IPS DF 19.7 (cell line): ENCODE results near the gene NMUR1.

Experiments
- DNase-seq: peaks from one replicate; pipeline ENCODE4 v3.0.0-alpha.2; 2013; ENCODE audit warnings: low read depth, low spot score

NMUR1 gene

DNA sequence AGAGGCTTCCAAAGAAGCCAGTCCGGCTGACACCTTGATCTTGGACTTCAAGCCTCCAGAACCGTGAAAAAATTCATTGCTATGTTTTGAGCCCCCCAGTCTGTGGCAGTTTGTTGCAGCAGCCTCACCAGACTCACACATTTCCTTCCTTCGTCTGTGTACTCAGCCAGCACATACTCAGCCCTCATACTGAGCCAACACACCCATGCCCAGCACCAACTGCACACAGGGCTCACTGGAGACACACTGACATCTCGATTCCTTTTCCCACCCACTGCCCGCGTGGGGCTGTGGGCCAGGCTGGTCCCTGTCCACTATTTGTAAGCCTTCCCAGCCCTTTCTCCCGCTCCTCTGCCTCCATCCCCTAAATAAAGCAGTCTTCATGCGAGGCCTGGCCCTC is 24.1 kb upstream of the NMUR1 start:
- no peak for DNase-seq

DNA sequence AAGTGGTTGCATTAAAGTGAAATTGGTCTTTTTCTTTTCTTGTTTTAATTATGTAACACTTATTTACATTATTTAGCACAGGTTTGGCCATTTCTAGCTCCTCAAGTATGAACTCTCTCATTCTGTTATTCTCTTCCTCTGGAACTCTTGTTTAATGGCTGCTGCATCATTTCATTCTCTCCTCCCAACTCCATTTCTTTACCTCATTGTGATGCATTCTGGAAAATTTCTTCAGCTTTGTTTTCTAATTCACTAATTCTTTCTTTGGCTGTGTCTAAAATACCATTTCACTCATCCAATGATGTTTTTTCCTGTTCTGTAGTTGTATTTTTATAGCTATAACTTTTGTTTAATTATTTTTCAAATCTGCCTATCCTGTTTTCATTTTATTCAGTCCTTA is 22.5 kb upstream of the NMUR1 start:
- no peak for DNase-seq

DNA sequence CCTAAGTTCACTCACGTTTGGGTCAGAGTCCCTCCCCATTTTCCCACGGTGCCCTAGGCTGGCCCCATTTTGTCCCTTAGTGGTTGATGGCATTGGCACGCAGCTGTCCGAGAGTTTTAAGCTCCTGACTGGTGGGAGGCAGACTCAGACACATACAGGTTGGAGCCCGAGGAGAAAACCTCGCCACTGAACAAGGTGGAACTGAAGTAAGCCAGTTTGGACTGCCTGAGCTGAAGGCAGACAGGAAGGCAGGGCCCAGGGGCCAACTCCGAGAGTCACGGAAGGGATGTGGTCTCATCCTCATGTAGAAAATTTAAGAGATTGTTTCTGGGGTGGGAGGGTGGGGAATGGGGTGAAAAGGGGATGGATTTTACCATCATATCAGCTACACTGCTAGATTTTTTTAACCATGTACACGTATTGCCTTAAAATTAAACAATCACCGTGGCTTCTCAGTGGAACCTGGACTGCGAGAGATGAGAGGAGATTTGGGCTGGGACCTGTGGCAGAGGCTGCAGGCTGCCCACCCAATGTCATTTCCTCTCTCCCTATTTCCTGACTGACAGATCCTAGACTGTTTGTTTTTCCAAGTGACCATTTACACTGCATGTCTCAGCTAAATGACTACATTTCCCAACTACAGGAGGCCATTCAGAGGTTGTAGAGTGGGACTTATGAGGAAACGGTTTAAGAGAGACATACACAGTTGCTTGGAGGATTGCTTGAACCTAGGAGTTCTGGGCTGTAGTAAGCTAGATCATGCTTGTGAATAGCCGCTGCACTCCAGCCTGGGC is 19.4 kb upstream of the NMUR1 start:
- DNase-seq = no peak

DNA sequence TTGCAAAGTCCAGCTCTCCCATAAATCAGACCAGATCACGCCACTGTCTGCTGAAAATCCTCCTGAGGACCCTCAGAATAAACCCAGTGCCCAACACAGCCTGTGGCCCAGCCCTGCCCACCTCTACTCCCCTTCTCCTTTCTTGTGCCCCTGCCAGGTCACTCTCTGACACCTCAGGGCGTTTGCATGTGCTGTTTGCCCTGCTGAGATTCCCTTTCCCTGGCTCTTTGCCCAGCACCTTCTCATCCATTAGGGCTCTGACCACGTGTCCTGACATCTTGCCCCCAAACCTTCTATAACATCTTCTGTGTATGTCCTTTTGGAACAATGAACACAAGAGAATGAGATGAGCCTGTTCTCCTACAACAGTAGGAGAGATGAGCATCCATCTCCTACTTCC is 18.5 kb upstream of the NMUR1 start:
- DNase-seq = no peak

DNA sequence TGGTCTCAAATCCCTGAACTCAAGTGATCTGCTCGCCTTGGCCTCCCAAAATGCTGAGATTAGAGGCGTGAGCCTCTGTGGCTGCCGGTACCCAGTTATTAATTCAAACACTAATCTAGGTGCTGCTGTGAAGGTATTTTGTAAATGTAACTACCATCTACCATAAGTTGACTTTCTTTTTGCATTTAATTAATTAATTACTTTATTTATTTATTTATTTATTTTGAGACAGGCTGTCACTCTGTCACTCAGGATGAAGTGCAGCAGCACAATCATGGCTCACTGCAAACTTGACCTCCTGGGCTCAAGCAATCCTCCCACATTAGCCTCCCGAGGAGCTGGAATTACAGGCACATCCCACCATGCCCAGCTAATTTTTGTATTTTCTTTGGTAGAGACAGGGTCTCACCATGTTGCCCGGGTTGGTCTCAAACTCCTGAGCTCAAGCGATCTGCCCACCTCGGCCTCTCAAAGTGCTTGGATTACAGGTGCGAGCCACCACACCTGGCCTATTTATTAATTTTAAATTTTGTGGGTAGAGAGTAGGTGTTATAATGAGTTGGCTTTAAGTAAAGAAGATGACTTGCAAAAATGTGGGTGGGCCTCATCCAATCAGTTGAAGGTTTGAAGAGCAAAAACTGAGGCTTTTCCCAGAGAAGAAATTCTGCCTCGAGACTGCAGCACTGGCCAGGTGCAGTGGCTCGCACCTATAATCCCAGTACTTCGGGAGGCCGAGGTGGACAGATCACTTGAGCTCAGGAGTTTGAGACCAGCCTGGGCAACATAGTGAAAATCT is 17.3 kb upstream of the NMUR1 start:
- DNase-seq = no peak

DNA sequence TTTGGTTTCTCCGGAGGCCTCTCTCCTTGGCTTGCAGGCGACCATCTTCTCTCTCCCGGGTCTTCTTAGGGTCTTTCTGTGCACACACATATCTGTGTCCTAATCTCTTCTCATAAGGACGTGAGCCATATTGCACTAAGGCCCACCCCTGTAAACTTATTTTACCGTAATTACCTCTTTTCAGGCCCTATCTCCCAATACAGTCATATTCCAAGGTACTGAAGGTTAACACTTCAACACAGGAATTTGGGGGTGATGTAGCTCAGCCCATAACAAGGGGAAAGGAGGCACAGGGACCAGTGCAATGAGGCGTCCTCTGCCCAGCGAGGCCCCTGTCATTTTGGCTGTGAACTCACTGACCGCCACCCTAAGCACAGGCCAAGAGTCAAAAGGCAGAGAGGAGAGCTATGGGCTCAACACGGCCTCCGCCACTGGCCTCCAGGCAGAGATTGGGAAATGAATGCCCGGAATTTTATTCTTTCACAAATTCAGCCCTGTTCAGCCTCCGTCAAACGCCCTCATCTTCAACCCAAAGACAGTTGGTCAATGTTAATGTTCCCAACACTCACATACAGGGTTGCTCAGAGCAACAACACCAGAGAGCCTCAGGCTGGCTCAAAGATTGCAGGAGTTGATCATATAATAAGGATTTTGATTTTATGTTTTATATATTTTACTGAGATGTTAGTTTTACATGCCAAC is 15.9 kb upstream of the NMUR1 start:
- no peak for DNase-seq

DNA sequence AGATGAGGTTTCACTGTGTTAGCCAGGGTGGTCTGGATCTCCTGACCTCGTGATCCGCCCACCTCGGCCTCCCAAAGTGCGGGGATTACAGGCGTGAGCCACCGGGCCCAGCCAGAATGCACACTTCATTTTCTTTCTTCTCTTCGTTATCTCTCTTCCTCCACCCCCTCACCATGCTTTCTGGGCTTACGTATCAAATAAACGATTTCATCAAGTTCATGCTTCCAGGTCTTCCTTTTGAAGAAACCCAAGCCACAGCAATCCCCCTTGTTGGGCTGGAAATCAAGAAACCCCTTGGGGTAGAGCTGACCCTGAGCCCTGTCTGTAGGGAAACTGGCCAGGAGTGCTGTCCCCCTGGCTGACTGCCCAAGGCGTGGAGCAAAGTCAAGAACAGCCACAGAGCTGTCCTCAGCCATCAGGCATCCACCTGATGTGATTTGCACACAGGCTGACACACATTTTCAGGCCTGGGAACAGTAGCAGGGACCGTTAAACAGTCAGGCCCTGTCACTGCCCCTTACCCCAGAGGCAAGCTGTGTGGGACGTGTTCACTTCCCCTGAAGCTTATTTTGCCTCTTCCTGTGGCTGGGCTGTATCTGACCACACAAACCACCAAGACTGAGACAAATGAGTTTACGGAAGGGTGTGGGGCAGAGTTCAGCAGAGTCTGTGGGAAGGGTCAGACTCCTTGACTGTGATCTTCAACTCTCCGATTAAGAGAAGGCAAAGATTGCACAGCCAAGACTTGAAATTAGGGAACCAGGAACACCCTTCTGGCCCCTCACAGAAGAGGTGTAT is 15.1 kb upstream of the NMUR1 start:
- DNase-seq = no peak

DNA sequence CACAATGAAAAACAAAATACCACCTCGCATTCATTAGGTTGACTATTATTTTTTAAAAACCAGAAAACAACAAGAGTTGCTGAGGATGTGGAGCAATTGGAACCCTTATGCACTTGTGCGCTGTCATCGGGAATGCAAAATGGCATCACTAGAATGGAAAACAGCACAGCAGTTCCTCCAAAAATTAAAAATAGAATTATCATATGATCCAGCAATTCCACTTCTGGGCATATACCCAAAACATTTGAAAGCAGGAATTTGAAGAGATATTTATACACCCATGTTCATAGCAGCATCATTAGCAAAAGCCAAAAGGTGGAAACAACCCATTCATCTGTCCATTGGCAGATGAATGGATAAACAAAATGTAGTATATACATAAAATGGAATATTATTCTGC is 11.9 kb upstream of the NMUR1 start:
- DNase-seq = no peak

DNA sequence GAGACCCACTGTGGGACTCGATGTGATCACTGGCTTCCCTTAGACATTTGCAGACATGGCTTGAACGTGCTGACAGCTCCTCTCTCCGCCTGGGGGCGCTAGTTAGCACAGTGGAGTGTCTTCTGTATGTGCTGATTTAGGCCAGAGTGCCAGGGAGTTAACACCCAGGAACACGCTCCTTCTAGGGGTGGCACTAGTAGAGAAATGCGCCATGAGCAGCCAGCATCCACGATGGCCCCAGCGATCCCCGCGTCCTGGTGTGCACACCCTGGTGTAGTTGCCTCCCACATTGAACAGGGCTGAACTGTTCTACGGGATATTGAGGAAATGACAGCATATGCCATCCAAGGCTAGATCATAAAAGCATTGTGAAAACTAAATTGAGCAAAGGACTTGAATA is 11.4 kb upstream of the NMUR1 start:
- DNase-seq = no peak

DNA sequence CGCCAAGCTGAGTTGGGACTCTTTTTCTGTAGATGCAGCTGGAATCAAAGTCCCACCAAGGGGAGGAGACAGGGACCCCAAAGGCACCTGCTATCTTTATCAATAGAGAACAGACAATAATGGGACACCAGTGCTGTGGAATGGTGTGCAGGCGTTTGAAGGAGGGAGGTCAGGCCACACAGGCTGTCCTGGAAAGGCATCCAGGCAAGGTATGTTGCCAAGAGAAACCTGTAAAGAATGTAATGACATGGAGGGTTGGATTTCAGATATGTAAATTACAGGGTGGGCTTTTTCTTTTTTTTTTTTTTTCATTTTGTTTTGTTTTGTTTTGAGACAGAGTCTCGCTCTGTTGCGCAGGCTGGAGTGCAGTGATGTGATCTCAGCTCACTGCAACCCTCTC is 9.7 kb upstream of the NMUR1 start:
- no peak for DNase-seq

DNA sequence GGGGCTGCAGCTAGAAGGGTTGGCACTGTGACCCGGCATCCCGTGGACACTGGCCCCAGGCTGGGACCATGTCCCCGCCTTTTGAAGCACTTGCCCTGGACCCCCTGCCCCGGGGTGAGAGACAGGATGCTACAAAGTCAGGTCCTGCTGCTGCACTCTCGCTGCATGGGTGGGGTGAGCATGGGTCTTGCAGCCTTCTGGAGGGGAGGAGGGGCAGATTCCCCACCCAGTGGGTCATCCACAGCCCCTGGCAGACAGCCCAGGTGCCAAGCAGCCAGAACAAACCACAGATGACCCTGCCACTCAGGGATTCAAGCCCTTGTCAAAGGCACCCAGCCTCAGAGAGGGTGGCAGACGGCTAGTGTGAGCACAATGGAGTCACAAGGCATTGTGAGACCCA is 5.7 kb upstream of the NMUR1 start:
- no peak for DNase-seq

DNA sequence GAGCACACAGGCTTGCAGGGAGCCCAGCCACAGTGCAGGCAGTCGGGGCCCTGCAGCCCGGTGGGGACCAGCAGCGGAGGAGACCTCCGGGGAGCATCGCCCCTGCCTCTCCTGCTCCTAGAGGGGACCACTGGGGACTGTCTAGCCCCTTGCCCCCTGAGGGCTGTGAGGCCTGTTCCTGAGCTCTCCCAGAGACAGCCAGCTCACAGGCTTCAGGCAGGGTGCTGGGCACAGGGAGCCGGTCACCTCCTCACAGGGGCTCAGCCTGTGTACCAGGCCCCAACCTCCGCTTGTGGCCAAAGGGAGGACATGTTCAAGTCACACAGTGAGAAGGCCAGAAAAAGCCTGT is 3.5 kb upstream of the NMUR1 start:
- no peak for DNase-seq

DNA sequence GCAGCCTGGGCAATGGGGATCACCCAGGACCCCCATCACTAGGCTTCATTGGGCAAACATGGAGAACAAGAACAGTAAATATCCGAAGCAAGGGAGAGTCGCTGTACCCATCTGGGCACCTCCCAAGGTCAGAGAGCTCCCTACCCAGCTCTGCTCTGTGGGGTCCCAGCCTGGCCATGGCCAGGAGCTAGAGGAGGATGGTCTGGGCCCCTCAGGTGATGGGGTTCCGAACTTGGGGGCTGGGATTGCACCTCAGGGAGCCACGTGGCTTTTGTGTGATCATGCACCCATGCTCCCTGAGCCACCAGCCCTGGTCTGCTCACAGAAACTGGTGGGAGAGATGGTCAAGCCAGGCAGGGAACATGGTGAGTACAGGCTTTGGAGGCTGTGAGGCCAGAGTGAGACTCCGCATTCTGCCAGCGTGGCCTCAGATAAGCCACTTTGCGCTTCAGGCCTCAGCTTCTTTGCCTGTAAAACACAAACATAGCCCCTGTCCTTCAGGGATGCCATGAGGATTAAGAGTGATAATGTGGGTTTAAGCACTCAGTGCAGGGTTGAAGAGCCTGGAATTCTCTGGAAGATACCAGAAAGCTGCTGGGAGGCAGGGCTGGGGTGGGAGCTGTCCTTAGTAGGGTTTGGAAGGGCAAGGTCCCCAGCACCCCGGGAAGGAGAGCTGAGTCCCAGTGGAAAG is 3.0 kb upstream of the NMUR1 start:
- DNase-seq = no peak

DNA sequence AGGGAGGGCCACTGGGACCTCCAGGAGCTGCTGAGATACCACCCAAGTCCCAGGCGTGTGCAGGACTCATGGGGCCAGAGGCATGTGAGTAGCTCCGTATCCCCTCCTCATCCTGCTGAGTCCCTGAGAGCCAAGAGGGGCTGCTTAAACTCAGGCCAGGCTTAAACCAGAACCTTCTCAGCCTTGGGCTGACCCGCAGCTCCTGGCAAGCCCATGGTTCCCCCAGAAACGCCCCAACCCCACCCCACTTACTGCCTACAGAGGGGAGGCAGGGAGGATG is 2.5 kb upstream of the NMUR1 start:
- DNase-seq = no peak

DNA sequence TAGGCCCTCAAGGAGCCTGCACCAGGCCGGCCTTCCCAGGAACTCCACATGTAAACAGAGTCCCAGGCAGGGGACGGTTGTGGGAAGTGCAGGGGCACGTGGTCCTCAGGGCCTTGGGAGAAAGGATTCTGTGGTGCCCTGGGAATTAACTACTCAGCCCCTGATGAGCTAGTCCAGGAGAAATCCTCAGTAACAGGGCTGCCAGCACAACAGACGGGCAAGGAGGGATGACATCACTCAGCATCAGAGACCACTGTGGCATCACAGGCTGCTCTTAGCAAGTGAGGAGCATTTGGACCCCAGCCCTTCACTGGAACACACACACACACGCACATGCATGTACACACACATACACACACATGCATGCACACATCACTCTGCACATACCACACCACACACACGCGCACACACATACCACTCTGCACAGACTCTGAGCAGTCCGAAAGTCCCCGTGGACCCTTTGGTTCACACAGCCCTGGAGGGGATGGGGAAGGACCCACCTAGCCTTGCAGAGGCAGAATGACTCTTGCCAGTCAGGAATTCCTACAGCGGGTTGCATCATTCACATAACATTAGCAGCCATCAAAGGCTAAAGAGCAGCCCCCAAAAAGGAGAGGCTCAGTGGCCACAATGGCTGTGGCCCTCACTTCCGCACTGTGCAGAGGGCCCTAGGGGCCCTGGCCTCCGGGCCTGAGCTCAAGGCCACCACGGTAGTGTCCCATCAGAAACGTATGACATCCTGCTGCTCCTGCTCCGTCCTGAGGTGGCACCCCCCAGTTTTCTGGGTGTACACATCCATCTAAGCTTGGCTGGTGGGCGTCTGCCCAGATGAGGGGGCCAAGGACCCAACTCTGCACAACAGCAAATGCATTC is 1.9 kb upstream of the NMUR1 start:
- DNase-seq = no peak

DNA sequence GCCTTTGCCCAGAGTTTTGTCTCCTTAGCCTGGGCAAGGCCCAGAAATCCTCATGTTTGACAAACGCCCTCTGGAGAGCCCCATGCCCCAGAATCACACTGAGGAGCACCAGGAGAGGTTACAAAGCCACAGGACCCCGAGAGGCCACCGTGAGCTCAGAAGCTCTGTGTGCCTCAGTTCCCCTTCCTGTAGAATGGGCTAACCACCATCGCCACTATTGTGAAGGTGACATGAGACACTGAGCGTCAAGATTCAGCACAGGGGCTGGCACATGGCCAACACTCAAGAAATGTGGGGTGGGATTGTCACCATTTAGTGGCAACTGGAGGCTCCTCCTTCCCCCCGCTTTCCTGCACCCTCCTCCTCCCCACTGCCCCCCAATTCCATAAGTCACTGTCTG is 1.2 kb upstream of the NMUR1 start:
- DNase-seq = no peak

DNA sequence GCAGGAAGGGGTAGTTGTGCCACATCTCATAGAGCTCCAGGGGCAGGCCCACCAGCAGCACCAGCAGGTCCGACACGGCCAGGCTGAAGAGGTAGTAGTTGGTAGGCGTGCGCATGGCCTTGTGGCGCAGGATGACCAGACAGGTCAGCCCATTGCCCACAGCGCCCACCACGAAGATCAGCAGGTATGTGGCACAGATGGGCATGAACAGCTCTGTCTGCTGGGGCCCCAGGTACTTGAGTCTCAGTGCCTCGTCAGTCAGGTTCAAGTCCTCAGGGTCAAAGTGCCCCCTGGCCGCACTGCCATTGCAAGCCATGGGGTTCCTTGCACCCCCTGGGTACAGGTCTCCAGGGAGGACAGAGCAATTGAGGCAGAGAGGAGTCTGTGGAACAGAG is 1.6 kb downstream of the NMUR1 start:
- no peak for DNase-seq

DNA sequence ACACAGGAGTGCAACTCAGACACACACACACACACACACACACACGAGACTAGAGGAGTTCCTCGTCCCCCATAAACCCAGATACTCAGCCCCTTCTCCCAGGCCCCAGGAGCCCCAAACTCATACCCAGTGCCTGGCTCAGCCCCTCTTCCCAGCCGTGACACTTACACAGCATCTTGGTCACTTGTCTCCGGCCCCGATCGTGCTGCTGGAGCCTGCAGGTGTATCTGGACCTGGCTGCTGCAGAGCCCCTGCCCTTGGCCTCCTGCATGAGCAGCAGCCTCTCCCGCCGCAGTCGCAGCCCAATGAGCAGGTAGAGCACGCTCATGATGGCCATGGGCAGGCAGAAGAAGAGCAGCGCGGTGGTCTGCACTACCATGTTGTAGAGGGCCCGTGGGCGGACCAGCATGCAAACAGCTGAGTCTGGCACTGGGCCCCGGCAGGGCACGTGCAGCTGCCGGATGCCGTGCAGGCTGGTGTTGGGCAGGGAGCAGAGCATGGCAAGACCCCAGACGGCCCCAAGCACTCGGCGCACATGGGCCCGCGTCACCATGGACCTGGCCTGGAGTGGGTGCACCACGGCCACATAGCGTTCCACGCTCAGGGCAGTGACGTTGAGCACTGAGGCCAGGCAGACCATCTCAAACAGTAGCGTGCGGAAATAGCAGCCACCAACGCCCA is 2.1 kb downstream of the NMUR1 start:
- DNase-seq = no peak

DNA sequence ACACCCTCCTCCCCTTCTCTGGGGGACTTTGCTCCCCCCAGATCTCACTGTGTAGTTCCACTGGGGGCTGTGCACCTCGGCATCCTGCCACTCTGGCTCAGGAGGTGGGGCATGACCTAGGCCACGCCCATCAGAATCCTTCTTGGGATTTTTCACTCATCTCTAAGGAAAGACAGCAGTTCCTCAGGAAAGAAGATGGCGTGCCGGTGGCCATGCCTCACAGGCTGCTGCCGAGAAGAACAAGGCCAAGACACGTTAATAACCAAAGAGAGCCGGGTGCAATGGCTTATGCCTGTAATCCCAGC is 3.2 kb downstream of the NMUR1 start:
- DNase-seq = no peak
